H1 (cell line): Measurements from ENCODE around the gene EPHA4. TPM values are rescaled to one million over a fixed set of nuclear protein-coding genes. Genes with fewer than 3 reads are reported as not detected.

Experiments used
- EGR1 ChIP-seq: IDR thresholded peaks from 2 replicates; pipeline ENCODE4 v1.6.1; 2011; ENCODE audit warnings: low read depth, low read length, borderline replicate concordance
- polyA plus RNA-seq, 7 experiments: library from polyadenylated mRNA; depleted of rRNA in 3 of 7; stranded (reverse) in 5 of 7; unstranded in 2 of 7; fragments of >200 nt in 5 of 7; fragments of 200-250 nt in 2 of 7; gene quantifications; 1 replicate in 5 of 7; 2 replicates in 1 of 7; 4 replicates in 1 of 7; pipeline versions ENCODE4 v1.2.1 to v1.2.3, GENCODE V29; 2011 to 2013; ENCODE audit warnings: missing spikeins in 2 of 7, mixed read lengths in 2 of 7
- total RNA-seq: library from RNA; stranded (reverse); fragmentation: NEBNext Ultra II Directional; extraction: Animal tissue kit (Norgen Biotek cat#: 25700); gene quantifications from 2 replicates; pipeline ENCODE4 v1.2.1, GENCODE V29; 2021

Gene EPHA4
- total and polyA plus RNA-seq, 2 of the 8 experiments (the other 6 are each of a cell fraction or from before 2014, with no cell fraction given): 4.3 to 5.7 TPM

DNA sequence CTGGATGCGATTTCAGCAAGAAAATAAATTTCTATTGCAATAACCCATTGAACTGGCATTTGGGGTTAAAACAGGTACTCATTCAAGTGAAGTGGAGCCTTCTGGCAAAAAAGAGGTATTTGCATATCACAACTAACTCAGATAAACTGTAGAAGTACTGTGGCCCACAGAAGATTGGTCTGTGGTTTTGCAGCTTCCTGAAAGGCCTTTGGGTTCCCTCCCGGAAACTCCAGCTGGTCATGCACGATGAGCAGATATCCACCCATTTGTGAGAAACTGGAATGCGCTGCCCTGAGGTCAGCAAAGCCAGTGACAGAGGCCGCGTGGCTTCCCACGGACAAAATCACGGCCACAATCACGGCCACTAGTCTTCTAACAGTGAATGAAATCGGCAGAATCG is 106.3 kb downstream of the EPHA4 start (continued):
- TF ChIP-seq EGR1: no peak
- TF ChIP-seq, all 59 proteins: peak for 0
